Measurements from ENCODE around the gene PPARG. TPM values are rescaled to one million over a fixed set of nuclear protein-coding genes. Genes with fewer than 3 reads are reported as not detected.

Gene PPARG
- total and polyA plus RNA-seq, 10 of the 15 experiments (the other 5 are each of a cell fraction or from before 2014, with no cell fraction given): 0.06 to 0.86 (median 0.12) TPM; not detected in 5

DNA sequence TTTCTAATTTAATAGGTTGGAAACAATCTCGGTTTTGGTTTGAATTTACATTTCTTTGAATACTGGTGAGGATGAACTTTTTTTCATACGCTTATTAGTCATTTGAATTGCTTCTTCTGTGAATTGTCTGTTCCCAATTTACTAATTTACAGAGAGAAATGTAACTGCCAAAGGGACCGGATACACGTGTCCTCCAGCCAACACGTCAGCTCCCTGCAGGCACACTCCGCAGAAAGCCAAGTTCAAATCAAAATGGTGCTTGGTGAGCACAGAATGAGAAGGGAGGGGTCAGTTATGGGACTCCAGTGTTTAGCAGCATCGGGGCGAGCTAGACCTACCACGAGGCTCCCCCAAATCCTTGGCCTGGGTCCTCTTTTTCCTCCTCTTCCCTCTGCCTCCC is 184.6 kb downstream of the PPARG start:
- Histone ChIP-seq H3K4me3 (no peak overlapping the region), H3K27ac (ENCODE audit: control insufficient read depth, insufficient read depth) (no peak overlapping the region), H4K20me1 (ENCODE audit: control insufficient read depth, insufficient read depth) (no peaks in the 10 kb centered on the region), H3K4me1 (ENCODE audit: control insufficient read depth, insufficient read depth, low read length) (no peaks in the 10 kb centered on the region), H3K4me2 (ENCODE audit: control insufficient read depth, insufficient read depth) (no peak overlapping the region), H2AFZ (ENCODE audit: control insufficient read depth, low read depth, low read length) (no peak overlapping the region), H3K36me3 (ENCODE audit: control insufficient read depth in 2 of 2, insufficient read depth in 2 of 2, low read length in 1 of 2) (no peaks in the 10 kb centered on the region), H3K9me3 (replicated peaks; ENCODE audit: control insufficient read depth, insufficient read depth, low read length) (no peaks in the 10 kb centered on the region), H3K79me2 (ENCODE audit: control insufficient read depth, insufficient read depth, low read length) (no peaks in the 10 kb centered on the region), H3K9ac (ENCODE audit: control insufficient read depth, insufficient read depth, low read length) (no peak overlapping the region), H3K27me3 (replicated peaks in 1 of 2; ENCODE audit: control insufficient read depth in 2 of 2, insufficient read depth in 2 of 2, low read length in 1 of 2) (0 out of 4 replicates have a peak, but pooled peaks cover 0 to 2% of the 10 kb centered on the region in 2 experiments)
- ChIA-PET SMC1A (ENCODE audit: uncharacterized antibody, unreplicated experiment) (no interaction called here), RAD21 (ENCODE audit: unreplicated experiment) (no interaction called here), POLR2A (no interaction called here), CTCF (interaction anchor here (1.2 to 4.9 kb wide), 2 partner anchors 335 to 338 kb away, joined by 4 to 16 read pairs; no protein-coding TSS in a partner anchor)
- no TSS peak for BruUV-seq (replicated peaks)
- intact Hi-C loops (cut with micrococcal nuclease; ENCODE audit: unreplicated experiment): loop anchor here (10.0 kb wide), 1 partner anchor 179 kb away; no protein-coding TSS in a partner anchor
- DNase-seq (ENCODE audit: low read depth, low spot score) (no peak), ATAC-seq (no peak), FAIRE-seq (no peak)
- in situ Hi-C loops (cut with MboI): no loop called here
- WGBS (ENCODE audit: insufficient coverage, insufficient replicate concordance, low lambda C conversion rate, missing lambda C conversion rate): 31% methylated on average over 9 of the region's 9 CpGs
- TF ChIP-seq HCFC1 (IDR thresholded peaks at IDR 0.05; ENCODE audit: low read length) (no peak), SREBF2 (IDR thresholded peaks at IDR 0.05; ENCODE audit: low read length) (no peak), HDAC2 (IDR thresholded peaks at IDR 0.05) (no peak)

GRCh38 chr3:12476238-12476897 is 187.5 kb downstream of the PPARG start:
- intact Hi-C loops (cut with micrococcal nuclease; ENCODE audit: unreplicated experiment) (loop anchor here (10.0 kb wide), 1 partner anchor 182 kb away; no protein-coding TSS in a partner anchor), in situ Hi-C loops (cut with MboI) (loop anchor here (5.0 kb wide), 1 partner anchor 339 kb away; no protein-coding TSS in a partner anchor)
- no peaks in the 10 kb centered on the region for H4K20me1 ChIP-seq (ENCODE audit: control insufficient read depth, insufficient read depth)
- no peaks in the 10 kb centered on the region for H3K9me3 ChIP-seq (replicated peaks; ENCODE audit: control insufficient read depth, insufficient read depth, low read length)
- FAIRE-seq (no peak), ATAC-seq (no peak), DNase-seq (ENCODE audit: low read depth, low spot score) (no peak)
- RAD21 ChIA-PET (ENCODE audit: unreplicated experiment): interaction anchor here (1.4 kb wide), 2 partner anchors 341 to 344 kb away, joined by 5 to 8 read pairs; no protein-coding TSS in a partner anchor
- CTCF ChIA-PET: interaction anchor here (0.9 to 4.9 kb wide), 4 partner anchors 299 to 344 kb away, joined by 3 to 16 read pairs (median 4); no protein-coding TSS in a partner anchor
- 35% methylated on average over 5 of the region's 5 CpGs for WGBS (ENCODE audit: insufficient coverage, insufficient replicate concordance, low lambda C conversion rate, missing lambda C conversion rate)
- 0 out of 4 replicates have a peak, but pooled peaks cover 0 to under 1% of the 10 kb centered on the region in 2 experiments for H3K27me3 ChIP-seq (replicated peaks in 1 of 2; ENCODE audit: control insufficient read depth in 2 of 2, insufficient read depth in 2 of 2, low read length in 1 of 2)
- no peak overlapping the region for H3K27ac ChIP-seq (ENCODE audit: control insufficient read depth, insufficient read depth)
- H2AFZ ChIP-seq (ENCODE audit: control insufficient read depth, low read depth, low read length): no peak overlapping the region
- BruUV-seq (replicated peaks): no TSS peak
- H3K36me3 ChIP-seq (ENCODE audit: control insufficient read depth in 2 of 2, insufficient read depth in 2 of 2, low read length in 1 of 2): no peaks in the 10 kb centered on the region
- no peaks in the 10 kb centered on the region for H3K4me1 ChIP-seq (ENCODE audit: control insufficient read depth, insufficient read depth, low read length)
- no peak overlapping the region for H3K9ac ChIP-seq (ENCODE audit: control insufficient read depth, insufficient read depth, low read length)
- SMC1A ChIA-PET (ENCODE audit: uncharacterized antibody, unreplicated experiment): interaction anchor here (0.6 to 6.5 kb wide), 5 partner anchors 124 to 339 kb away, joined by 3 to 187 read pairs (median 5); no protein-coding TSS in a partner anchor
- POLR2A ChIA-PET: interaction anchor here (0.8 kb wide), 1 partner anchor 83 kb away, joined by 3 read pairs; no protein-coding TSS in a partner anchor
- H3K4me3 ChIP-seq: no peak overlapping the region
- H3K79me2 ChIP-seq (ENCODE audit: control insufficient read depth, insufficient read depth, low read length): no peaks in the 10 kb centered on the region
- no peak overlapping the region for H3K4me2 ChIP-seq (ENCODE audit: control insufficient read depth, insufficient read depth)
- TF ChIP-seq PRDM15 (CRISPR knock-in tag; IDR thresholded peaks at IDR 0.05) (no peak), NBN (IDR thresholded peaks at IDR 0.05) (no peak), MTA2 (IDR thresholded peaks at IDR 0.05; ENCODE audit: low read depth) (no peak), RAD21 (IDR thresholded peaks at IDR 0.05; ENCODE audit: insufficient read depth, low read depth, low read length) (no peak), ZZZ3 (IDR thresholded peaks at IDR 0.05; ENCODE audit: control insufficient read depth, insufficient read length, low read depth) (no peak), BMI1 (IDR thresholded peaks at IDR 0.05; ENCODE audit: borderline replicate concordance) (no peak)
- TF ChIP-seq, protein P1, sequence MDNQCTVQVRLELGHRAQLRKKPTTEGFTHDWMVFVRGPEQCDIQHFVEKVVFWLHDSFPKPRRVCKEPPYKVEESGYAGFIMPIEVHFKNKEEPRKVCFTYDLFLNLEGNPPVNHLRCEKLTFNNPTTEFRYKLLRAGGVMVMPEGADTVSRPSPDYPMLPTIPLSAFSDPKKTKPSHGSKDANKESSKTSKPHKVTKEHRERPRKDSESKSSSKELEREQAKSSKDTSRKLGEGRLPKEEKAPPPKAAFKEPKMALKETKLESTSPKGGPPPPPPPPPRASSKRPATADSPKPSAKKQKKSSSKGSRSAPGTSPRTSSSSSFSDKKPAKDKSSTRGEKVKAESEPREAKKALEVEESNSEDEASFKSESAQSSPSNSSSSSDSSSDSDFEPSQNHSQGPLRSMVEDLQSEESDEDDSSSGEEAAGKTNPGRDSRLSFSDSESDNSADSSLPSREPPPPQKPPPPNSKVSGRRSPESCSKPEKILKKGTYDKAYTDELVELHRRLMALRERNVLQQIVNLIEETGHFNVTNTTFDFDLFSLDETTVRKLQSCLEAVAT (IDR thresholded peaks at IDR 0.05): no peak
